CD14-positive monocyte (primary cell): ENCODE measurements around the gene CHN2. TPM values are rescaled to one million over a fixed set of nuclear protein-coding genes. Genes with fewer than 3 reads are reported as not detected.

Source experiments
- DNase-seq, 3 donors: peaks; one replicate each; pipeline ENCODE4 v3.0.0-alpha.2; 2011 to 2022
- H2AFZ ChIP-seq: 2 replicates; pipeline ENCODE4 v1.6.0; 2012; ENCODE audit warnings: mild to moderate bottlenecking, low read depth, low read length, inconsistent platforms; ENCODE audit not compliant: insufficient read depth, poor library complexity, severe bottlenecking
- H3K27ac ChIP-seq, 2 donors: 1 replicate in 1 of 2; 2 replicates in 1 of 2; pipeline ENCODE4 v1.5.1; 2012 to 2013; ENCODE audit warnings: low read length in 2 of 2, control low read depth in 1 of 2, inconsistent platforms in 1 of 2, low read depth in 1 of 2, mild to moderate bottlenecking in 1 of 2
- H3K27me3 ChIP-seq, 2 donors: one replicate each; pipeline versions ENCODE4 v1.6.0 to v1.6.1; 2011 to 2013; ENCODE audit warnings: low read length in 2 of 2; ENCODE audit not compliant: control insufficient read depth in 2 of 2, insufficient read depth in 2 of 2
- H3K36me3 ChIP-seq, 2 donors: replicated peaks in 1 of 2; 1 replicate in 1 of 2; 2 replicates in 1 of 2; pipeline versions ENCODE4 v1.5.1 to v1.6.1; 2012 to 2013; ENCODE audit warnings: low read length in 2 of 2, control low read depth in 1 of 2, inconsistent platforms in 1 of 2, mild to moderate bottlenecking in 1 of 2; ENCODE audit not compliant: insufficient read depth in 2 of 2, control insufficient read depth in 1 of 2
- H3K4me1 ChIP-seq, 2 donors: 1 replicate in 1 of 2; 2 replicates in 1 of 2; pipeline versions ENCODE4 v1.5.1 to v1.6.1; 2012 to 2013; ENCODE audit warnings: low read length in 2 of 2, control low read depth in 1 of 2, inconsistent platforms in 1 of 2, mild to moderate bottlenecking in 1 of 2, moderate library complexity in 1 of 2; ENCODE audit not compliant: insufficient read depth in 2 of 2, control insufficient read depth in 1 of 2
- H3K4me2 ChIP-seq: replicated peaks from 2 replicates; pipeline ENCODE3; 2012; ENCODE audit warnings: low read length, moderate library complexity, mild to moderate bottlenecking; ENCODE audit not compliant: poor library complexity, severe bottlenecking; ENCODE audit errors: extremely low read depth
- H3K4me3 ChIP-seq, 3 experiments: fragments of 200-600 bp in 1 of 3; sonication (generic) in 1 of 3; replicated peaks in 1 of 3; 1 replicate in 2 of 3; 2 replicates in 1 of 3; pipeline ENCODE4 v1.5.1; 2011 to 2013; ENCODE audit warnings: low read length in 3 of 3, mild to moderate bottlenecking in 3 of 3, control low read depth in 2 of 3, low read depth in 2 of 3, inconsistent platforms in 1 of 3, moderate library complexity in 1 of 3
- H3K79me2 ChIP-seq: 2 replicates; pipeline ENCODE4 v1.6.0; 2012; ENCODE audit warnings: mild to moderate bottlenecking, control low read depth, inconsistent platforms, low read length, moderate library complexity; ENCODE audit not compliant: insufficient read depth
- H3K9ac ChIP-seq: 2 replicates; pipeline ENCODE4 v1.6.0; 2017; ENCODE audit warnings: low read length, mild to moderate bottlenecking; ENCODE audit not compliant: insufficient read depth, poor library complexity, severe bottlenecking
- H3K9me3 ChIP-seq, 2 donors: replicated peaks in 1 of 2; 1 replicate in 1 of 2; 2 replicates in 1 of 2; pipeline versions ENCODE4 v1.5.1 to v1.6.1; 2012 to 2013; ENCODE audit warnings: low read length in 2 of 2, control low read depth in 1 of 2; ENCODE audit not compliant: control insufficient read depth in 1 of 2, insufficient read depth in 1 of 2
- H4K20me1 ChIP-seq: 2 replicates; pipeline ENCODE4 v1.6.0; 2012; ENCODE audit warnings: mild to moderate bottlenecking, low read length, control low read depth, moderate library complexity; ENCODE audit not compliant: insufficient read depth
- H3K27ac Mint-ChIP-seq, 7 donors: one replicate each; pipeline ENCODE4 v1.8.0; 2020; ENCODE audit warnings: mild to moderate bottlenecking in 7 of 7, mixed read lengths in 7 of 7, moderate library complexity in 6 of 7, inconsistent platforms in 2 of 7
- H3K27me3 Mint-ChIP-seq, 3 donors: one replicate each; pipeline ENCODE4 v1.8.0; 2021 to 2022; ENCODE audit warnings: low read depth in 3 of 3, mild to moderate bottlenecking in 3 of 3, mixed read lengths in 3 of 3, moderate library complexity in 3 of 3, inconsistent platforms in 1 of 3
- H3K36me3 Mint-ChIP-seq, 2 donors: one replicate each; pipeline ENCODE4 v1.8.0; 2020; ENCODE audit warnings: mixed read lengths in 2 of 2, inconsistent platforms in 1 of 2, mild to moderate bottlenecking in 1 of 2
- H3K4me1 Mint-ChIP-seq: one replicate; pipeline ENCODE4 v1.8.0; 2020; ENCODE audit warnings: mild to moderate bottlenecking, mixed read lengths
- H3K4me3 Mint-ChIP-seq, 2 donors: one replicate each; pipeline ENCODE4 v1.8.0; 2020; ENCODE audit warnings: mild to moderate bottlenecking in 2 of 2, mixed read lengths in 2 of 2, moderate library complexity in 1 of 2
- H3K9me3 Mint-ChIP-seq, 7 donors: one replicate each; pipeline ENCODE4 v1.8.0; 2020 to 2022; ENCODE audit warnings: mixed read lengths in 7 of 7, mild to moderate bottlenecking in 6 of 7, moderate library complexity in 6 of 7, inconsistent platforms in 2 of 7
- CTCF ChIP-seq: fragments of 200-600 bp; IDR thresholded peaks from one replicate; pipeline ENCODE4 v1.8.0; 2022; ENCODE audit warnings: antibody characterized with exemption, mild to moderate bottlenecking
- WGBS: methylation state at CpG from one replicate; pipeline ENCODE4 v1.1.5; 2013; ENCODE audit warnings: missing lambda C conversion rate; ENCODE audit not compliant: insufficient coverage; 5-methylcytosine and 5-hydroxymethylcytosine counted together
- intact Hi-C, 2 donors: fragments of 100-400 bp; cut with micrococcal nuclease; formaldehyde crosslinking; loops; one replicate each; pipeline versions ENCODE4 v1.15.0 to v1.15.1; 2023
- polyA plus RNA-seq, 3 donors: library from polyadenylated mRNA; depleted of rRNA in 1 of 3; unstranded in 2 of 3; stranded (reverse) in 1 of 3; fragments of 300-500 nt in 2 of 3; fragments of >200 nt in 1 of 3; fragmentation: Illumina TruSeq in 2 of 3; gene quantifications; 1 replicate in 2 of 3; 2 replicates in 1 of 3; pipeline ENCODE4 v1.2.3, GENCODE V29; 2012 to 2021

CHN2 gene
- polyA plus RNA-seq, 3 donors = 26.6 to 66.5 (median 44.8) TPM

GRCh38 chr7:29435902-29436301 is 241.3 kb downstream of the CHN2 start:
- DNase-seq = no peak
- no peak overlapping the region for H3K27ac Mint-ChIP-seq
- no peaks in the 10 kb centered on the region for H3K79me2 ChIP-seq
- H3K27me3 ChIP-seq = no peaks in the 10 kb centered on the region
- H3K9ac ChIP-seq = no peak overlapping the region
- no peak overlapping the region for H3K4me2 ChIP-seq
- no peak for TF ChIP-seq CTCF
- peaks cover 17% of the 10 kb centered on the region for H4K20me1 ChIP-seq
- no peaks in the 10 kb centered on the region for H3K9me3 ChIP-seq
- no peaks in the 10 kb centered on the region for H3K4me1 Mint-ChIP-seq
- no peak overlapping the region for H3K4me3 ChIP-seq
- no peak overlapping the region for H3K27ac ChIP-seq
- no peaks in the 10 kb centered on the region for H3K36me3 ChIP-seq
- H3K4me3 Mint-ChIP-seq = no peak overlapping the region
- H3K9me3 Mint-ChIP-seq = peaks cover 0 to 2% (median 0%) of the 10 kb centered on the region in 7 donors
- peaks cover 0 to 1% (median 0%) of the 10 kb centered on the region in 3 donors for H3K27me3 Mint-ChIP-seq
- H3K4me1 ChIP-seq = no peaks in the 10 kb centered on the region
- intact Hi-C loops = no loop called here
- H3K36me3 Mint-ChIP-seq = peaks cover 3 to 19% of the 10 kb centered on the region in 2 donors
- H2AFZ ChIP-seq = no peak overlapping the region
- WGBS = no CpG with 5 or more reads among the region's 3 CpGs

- Histone ChIP-seq H3K36me3 (no peaks in the 10 kb centered on the region), H3K9ac (no peak overlapping the region), H3K4me1 (no peaks in the 10 kb centered on the region), H3K4me2 (no peak overlapping the region), H2AFZ (no peak overlapping the region), H3K9me3 (no peaks in the 10 kb centered on the region), H3K27ac (no peak overlapping the region), H4K20me1 (no peaks in the 10 kb centered on the region), H3K27me3 (no peaks in the 10 kb centered on the region), H3K4me3 (no peak overlapping the region), H3K79me2 (no peaks in the 10 kb centered on the region)
- H3K27ac Mint-ChIP-seq = no peak overlapping the region
- no peak for TF ChIP-seq CTCF
- H3K4me3 Mint-ChIP-seq = no peak overlapping the region
- WGBS = no CpG with 5 or more reads among the region's 3 CpGs
- intact Hi-C loops = no loop called here
- peaks cover 0 to 3% (median 0%) of the 10 kb centered on the region in 7 donors for H3K9me3 Mint-ChIP-seq
- peaks cover 0 to 1% (median 0%) of the 10 kb centered on the region in 3 donors for H3K27me3 Mint-ChIP-seq
- no peaks in the 10 kb centered on the region for H3K4me1 Mint-ChIP-seq
- no peak for DNase-seq
- peaks cover 13 to 17% of the 10 kb centered on the region in 2 donors for H3K36me3 Mint-ChIP-seq
Observed at GRCh38 chr7:29442146-29442545, 247.6 kb downstream of the CHN2 start.
